Activated CD8-positive, alpha-beta memory T cell treated with anti-CD3 and anti-CD28 coated beads, Interleukin-2, amount 50 U/mL, for 1 hour (primary cell): ENCODE data around the gene PAX7.

ENCODE experiments used
- DNase-seq: peaks from one replicate; pipeline ENCODE4 v3.0.0-alpha.2; 2020; ENCODE audit errors: extremely low read depth

PAX7 gene

DNA sequence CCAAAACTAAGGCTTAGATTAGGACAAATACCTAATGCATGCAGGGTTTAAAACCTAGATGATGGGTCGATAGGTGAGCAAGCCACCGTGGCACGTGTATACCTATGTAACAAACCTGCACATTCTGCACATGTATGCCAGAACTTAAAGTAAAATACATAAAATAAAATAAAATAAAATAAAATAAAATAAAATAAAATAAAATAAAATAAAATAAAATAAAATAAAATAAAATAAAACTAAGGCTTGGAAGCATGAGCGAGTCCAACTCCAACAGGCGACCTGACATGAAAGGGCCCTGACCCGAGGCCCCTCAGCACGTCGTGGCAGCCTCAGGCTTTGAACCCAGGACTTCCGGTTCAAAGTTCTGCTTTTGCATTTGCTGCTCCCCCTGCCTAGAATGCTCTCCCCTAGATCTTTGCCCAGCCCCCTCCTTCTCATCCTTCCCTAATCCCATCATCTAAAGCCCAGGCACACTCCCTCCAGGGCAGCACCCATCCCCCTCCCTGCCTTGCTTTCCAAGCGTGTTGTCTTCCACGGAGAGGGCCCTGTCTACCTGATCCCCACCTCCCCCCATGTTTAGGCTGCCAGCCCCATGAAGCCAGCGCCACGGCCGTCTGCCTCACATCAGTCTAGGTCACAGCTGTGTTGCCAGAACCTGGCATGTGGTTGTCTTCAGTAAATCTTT, 164.5 kb downstream of the PAX7 start:
- DNase-seq, result no peak

DNA sequence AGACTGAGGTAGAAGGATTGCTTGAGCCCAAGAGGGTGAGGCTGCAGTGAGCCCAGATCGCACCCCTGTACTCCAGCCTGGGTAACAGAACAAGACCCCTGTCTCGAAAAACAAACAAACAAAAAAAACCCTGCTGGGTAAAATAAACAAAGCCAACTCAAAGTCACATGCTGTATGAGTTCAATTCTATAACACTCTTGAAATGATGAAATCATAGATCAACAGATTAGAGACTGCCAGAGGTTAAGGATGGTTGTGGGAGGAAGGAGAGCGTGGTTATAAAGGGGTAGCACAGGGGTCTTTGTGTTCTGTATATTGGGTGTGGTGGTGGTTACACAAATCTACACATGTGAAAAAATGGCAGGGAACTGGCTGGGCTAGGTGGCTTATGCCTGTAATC, 166.3 kb downstream of the PAX7 start:
- DNase-seq, result no peak
